A673 (cell line): Measurements from ENCODE around the gene AIM2.

Source experiments
- CTCF ChIP-seq: fragments of 300-800, 200-600 bp; sonication (generic); conservative IDR thresholded peaks from 2 replicates; pipeline ENCODE4 v1.5.1; 2017; ENCODE audit warnings: low read depth, mild to moderate bottlenecking, antibody characterized with exemption, low read length, moderate library complexity, mixed read lengths
- EZH2 ChIP-seq: fragments of 200-600 bp; sonication (generic); IDR thresholded peaks from 2 replicates; pipeline ENCODE4 v1.6.1; 2017; ENCODE audit warnings: borderline replicate concordance, low read depth, mild to moderate bottlenecking, mixed read lengths, antibody characterized with exemption, low read length; ENCODE audit not compliant: poor library complexity, severe bottlenecking

DNA sequence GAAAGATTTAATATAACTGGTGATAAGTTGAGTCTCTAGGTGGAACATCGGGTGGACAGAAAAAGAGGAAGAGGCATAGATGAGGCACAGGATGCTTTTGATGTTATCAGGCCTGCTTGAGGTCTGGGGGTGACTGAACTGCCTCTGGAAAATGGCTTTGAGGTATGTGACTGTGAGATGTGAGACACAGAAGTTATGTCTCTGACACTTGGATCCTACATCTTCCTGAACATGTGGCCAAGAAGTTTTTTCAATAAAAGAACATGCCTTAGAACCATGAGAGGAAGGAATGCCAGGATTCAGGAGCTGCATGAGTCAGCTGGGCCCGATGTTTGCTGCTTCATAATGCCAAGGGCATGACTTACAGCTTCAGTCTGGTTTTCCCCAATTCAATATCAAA, 11.5 kb upstream of the AIM2 start:
- no peak for TF ChIP-seq CTCF
- no peak for TF ChIP-seq EZH2
